GM12865 (cell line): ENCODE results near the gene GALNT8.
"Not testable (repeated sequence)": the region's sequence is repeated elsewhere in the genome, so short reads cannot be mapped to it uniquely, and the experiment has no call there.

ENCODE experiments used
- DNase-seq: peaks from one replicate; pipeline ENCODE4 v3.0.0; 2010; ENCODE audit warnings: low read depth
- H3K4me3 ChIP-seq: 2 replicates; pipeline ENCODE4 v1.5.1; 2011; ENCODE audit warnings: mild to moderate bottlenecking, low read depth, low read length, control low read depth
- CTCF ChIP-seq: IDR thresholded peaks from 2 replicates; pipeline ENCODE4 v1.5.1; 2011; ENCODE audit warnings: low read length, control low read depth, low read depth, inconsistent platforms; ENCODE audit not compliant: insufficient read depth; ENCODE audit errors: missing control alignments

GALNT8 gene

GRCh38 chr12:4720637-4720995 lies 416 bp downstream of the GALNT8 start:
- no peak for DNase-seq
- no peak overlapping the region for H3K4me3 ChIP-seq
- TF ChIP-seq CTCF: no peak

DNA sequence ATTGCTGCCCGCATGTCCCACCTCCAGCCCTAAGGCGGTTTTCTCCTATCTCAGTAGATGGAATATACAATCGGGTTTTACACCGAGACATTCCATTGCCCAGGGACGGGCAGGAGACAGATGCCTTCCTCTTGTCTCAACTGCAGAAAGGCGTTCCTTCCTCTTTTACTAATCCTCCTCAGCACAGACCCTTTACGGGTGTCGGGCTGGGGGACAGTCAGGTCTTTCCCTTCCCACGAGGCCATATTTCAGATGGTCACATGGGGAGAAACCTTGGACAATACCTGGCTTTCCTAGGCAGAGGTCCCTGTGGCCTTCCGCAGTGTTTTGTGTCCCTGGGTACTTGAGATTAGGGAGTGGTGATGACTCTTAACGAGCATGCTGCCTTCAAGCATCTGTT lies 1.4 kb downstream of the GALNT8 start:
- DNase-seq, H3K4me3 ChIP-seq: not testable (repeated sequence)

GRCh38 chr12:4723226-4723625 lies 3.0 kb downstream of the GALNT8 start:
- H3K4me3 ChIP-seq: no peak overlapping the region
- TF ChIP-seq CTCF: no peak
- no peak for DNase-seq

- H3K4me3 ChIP-seq: no peak overlapping the region
- no peak for DNase-seq
- TF ChIP-seq CTCF: no peak
Measured at GRCh38 chr12:4725057-4725456, 4.9 kb downstream of the GALNT8 start.

DNA sequence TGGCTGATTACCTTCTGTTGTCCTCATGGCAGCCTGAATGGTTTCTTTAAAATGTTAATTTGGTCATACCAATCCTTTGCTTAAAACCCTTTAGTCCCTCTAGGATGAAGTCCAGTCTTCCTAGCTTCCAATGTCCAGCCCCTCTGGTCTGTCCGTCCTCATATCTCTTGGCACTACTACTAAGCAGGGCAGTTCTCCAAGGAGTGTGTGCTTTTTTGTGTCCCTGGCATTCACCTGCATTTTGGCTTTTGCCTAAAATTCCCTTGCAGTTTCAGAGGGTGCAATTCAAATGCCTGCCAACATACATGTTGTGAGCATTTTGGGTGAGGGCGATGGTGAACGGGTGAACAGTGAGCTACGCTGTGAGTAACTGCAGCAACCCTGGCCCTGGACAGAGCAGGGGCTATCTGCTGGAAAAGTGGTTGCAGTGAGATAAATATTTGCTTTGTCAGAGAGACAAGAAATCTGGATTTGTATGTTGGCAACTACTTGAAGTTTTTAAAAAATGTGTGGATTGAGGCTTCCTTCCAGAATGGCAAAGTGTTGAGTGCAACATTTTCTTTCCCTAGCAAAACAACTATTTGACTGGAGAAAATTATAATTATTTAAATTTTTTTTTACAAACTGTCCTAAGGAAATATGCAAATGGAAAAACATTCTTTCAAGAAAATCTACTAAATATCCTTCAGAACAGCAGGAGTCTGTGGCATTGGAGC lies 14.6 kb downstream of the GALNT8 start:
- no peak overlapping the region for H3K4me3 ChIP-seq
- TF ChIP-seq CTCF: no peak
- no peak for DNase-seq

- TF ChIP-seq CTCF: no peak
- H3K4me3 ChIP-seq: no peak overlapping the region
- DNase-seq: no peak
Measured at GRCh38 chr12:4736091-4736490, 15.9 kb downstream of the GALNT8 start.

DNA sequence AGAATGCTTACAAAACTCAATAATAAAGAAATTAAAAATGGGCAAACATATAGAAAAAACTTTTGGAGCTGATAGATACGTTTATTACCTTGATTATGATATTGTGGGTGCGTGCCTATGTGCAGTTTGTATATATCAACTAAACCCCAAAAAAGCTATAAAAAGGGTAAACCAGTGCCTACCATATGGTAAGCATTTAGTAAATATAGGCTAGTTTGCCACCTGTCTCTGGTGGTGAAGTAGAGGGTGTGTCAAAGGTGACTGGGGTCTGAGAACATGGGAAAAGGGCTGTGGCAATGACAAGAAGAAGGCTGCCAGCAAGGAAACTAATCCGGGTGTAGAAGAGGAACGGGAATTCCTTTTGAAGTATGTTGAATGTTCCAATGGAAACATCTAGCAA lies 18.3 kb downstream of the GALNT8 start:
- no peak for DNase-seq
- no peak for TF ChIP-seq CTCF
- H3K4me3 ChIP-seq: no peak overlapping the region
